SH-SY5Y (cell line): ENCODE results near the gene MTCL3.

Source experiments
- GATA2 ChIP-seq: IDR thresholded peaks from 2 replicates; pipeline ENCODE4 v1.6.1; 2011; ENCODE audit warnings: mild to moderate bottlenecking, low read depth, low read length
- GATA3 ChIP-seq: IDR thresholded peaks from 2 replicates; pipeline ENCODE4 v1.6.1; 2011; ENCODE audit warnings: low read depth, mild to moderate bottlenecking, low read length, moderate library complexity

- TF ChIP-seq GATA2, result no peak
- TF ChIP-seq GATA3, result no peak
Measured at GRCh38 chr6:127452803-127453202, 66.3 kb downstream of the MTCL3 start.
